A673 (cell line): ENCODE results near the gene ROGDI. TPM values are rescaled to one million over a fixed set of nuclear protein-coding genes. Genes with fewer than 3 reads are reported as not detected.

ENCODE experiments used
- BruUV-seq: library from RNA; stranded (reverse); fragments of 400-500 nt; replicated peaks from 2 replicates; lab custom pipeline; 2021; lab: Mats Ljungman, UMichigan
- CTCF ChIA-PET: fragments of 300-600 bp; sonication (Branson Sonifier 250); formaldehyde crosslinking; loops from one replicate; lab custom pipeline; 2022; ENCODE audit warnings: antibody characterized with exemption; lab: Charles Lee
- POLR2A ChIA-PET: fragments of 300-600 bp; sonication (Branson Sonifier 250); formaldehyde crosslinking; loops from one replicate; lab custom pipeline; 2022; ENCODE audit warnings: antibody characterized with exemption; ENCODE audit not compliant: low non-redundant PET; lab: Charles Lee
- DNase-seq: peaks from one replicate; pipeline ENCODE4 v3.0.0-alpha.2; 2015; ENCODE audit warnings: low spot score
- H3K27ac ChIP-seq: fragments of 200-600 bp; sonication (generic); 2 replicates; pipeline ENCODE4 v1.5.1; 2016; ENCODE audit warnings: mixed run types, low read depth, mild to moderate bottlenecking, mixed read lengths, antibody characterized with exemption, low read length; ENCODE audit not compliant: poor library complexity, severe bottlenecking
- H3K27me3 ChIP-seq: fragments of 200-600 bp; sonication (generic); replicated peaks from 2 replicates; pipeline ENCODE4 v1.6.1; 2017; ENCODE audit warnings: mixed run types, low read depth, mild to moderate bottlenecking, mixed read lengths, antibody characterized with exemption, low read length; ENCODE audit not compliant: insufficient read depth, poor library complexity
- H3K36me3 ChIP-seq: fragments of 200-600 bp; sonication (generic); 2 replicates; pipeline ENCODE4 v1.6.1; 2016; ENCODE audit warnings: mixed run types, mild to moderate bottlenecking, mixed read lengths, antibody characterized with exemption, low read length; ENCODE audit not compliant: insufficient read depth, poor library complexity, severe bottlenecking
- H3K4me1 ChIP-seq: fragments of 200-600 bp; sonication (generic); 2 replicates; pipeline ENCODE4 v1.6.1; 2017; ENCODE audit warnings: mixed run types, mild to moderate bottlenecking, mixed read lengths, antibody characterized with exemption, low read length; ENCODE audit not compliant: insufficient read depth, poor library complexity, severe bottlenecking
- H3K4me3 ChIP-seq: fragments of 200-600 bp; sonication (generic); 2 replicates; pipeline ENCODE4 v1.5.1; 2016; ENCODE audit warnings: low read depth, mixed run types, mild to moderate bottlenecking, mixed read lengths, low read length; ENCODE audit not compliant: poor library complexity, severe bottlenecking
- H3K9me3 ChIP-seq: fragments of 200-600 bp; sonication (generic); 2 replicates; pipeline ENCODE4 v1.6.1; 2016; ENCODE audit warnings: mixed run types, low read depth, mild to moderate bottlenecking, mixed read lengths, antibody characterized with exemption, low read length; ENCODE audit not compliant: poor library complexity, severe bottlenecking
- CTCF ChIP-seq: fragments of 300-800, 200-600 bp; sonication (generic); conservative IDR thresholded peaks from 2 replicates; pipeline ENCODE4 v1.5.1; 2017; ENCODE audit warnings: low read depth, mild to moderate bottlenecking, antibody characterized with exemption, low read length, moderate library complexity, mixed read lengths
- EZH2 ChIP-seq: fragments of 200-600 bp; sonication (generic); IDR thresholded peaks from 2 replicates; pipeline ENCODE4 v1.6.1; 2017; ENCODE audit warnings: borderline replicate concordance, low read depth, mild to moderate bottlenecking, mixed read lengths, antibody characterized with exemption, low read length; ENCODE audit not compliant: poor library complexity, severe bottlenecking
- intact Hi-C: fragments of 100-400 bp; cut with micrococcal nuclease; formaldehyde crosslinking; loops from one replicate; pipeline ENCODE4 v1.10.0; 2022; ENCODE audit not compliant: unreplicated experiment
- total RNA-seq: library from RNA; stranded (reverse); gene quantifications from 2 replicates; pipeline ENCODE4 v1.2.3, GENCODE V29; 2021

The ROGDI gene
- total RNA-seq, 1 experiment from 2014 or later: 2.9 TPM

GRCh38 chr16:4831616-4832015, 29.2 kb upstream of the ROGDI start:
- H3K4me3 ChIP-seq: no peak overlapping the region
- DNase-seq: no peak
- no peaks in the 10 kb centered on the region for H3K27me3 ChIP-seq
- H3K36me3 ChIP-seq: peaks cover 69% of the 10 kb centered on the region
- no peaks in the 10 kb centered on the region for H3K9me3 ChIP-seq
- CTCF ChIA-PET: no interaction called here
- POLR2A ChIA-PET: no interaction called here
- no peak overlapping the region for H3K27ac ChIP-seq
- intact Hi-C loops: no loop called here
- no peaks in the 10 kb centered on the region for H3K4me1 ChIP-seq
- TF ChIP-seq EZH2 (no peak), CTCF (no peak)
- BruUV-seq: no TSS peak

GRCh38 chr16:4830408-4830807, 28.0 kb upstream of the ROGDI start:
- CTCF ChIA-PET: no interaction called here
- Histone ChIP-seq H3K27me3 (no peaks in the 10 kb centered on the region), H3K27ac (no peak overlapping the region), H3K4me1 (no peaks in the 10 kb centered on the region), H3K36me3 (peaks cover 67% of the 10 kb centered on the region), H3K4me3 (no peak overlapping the region), H3K9me3 (no peaks in the 10 kb centered on the region)
- DNase-seq: no peak
- intact Hi-C loops: no loop called here
- POLR2A ChIA-PET: no interaction called here
- TF ChIP-seq CTCF (no peak), EZH2 (no peak)
- BruUV-seq: no TSS peak

GRCh38 chr16:4828567-4829321, 26.3 kb upstream of the ROGDI start:
- Histone ChIP-seq H3K4me3 (no peak overlapping the region), H3K27ac (no peak overlapping the region), H3K9me3 (no peaks in the 10 kb centered on the region), H3K27me3 (no peaks in the 10 kb centered on the region), H3K36me3 (peaks cover 73% of the 10 kb centered on the region), H3K4me1 (no peaks in the 10 kb centered on the region)
- ChIA-PET CTCF (no interaction called here), POLR2A (no interaction called here)
- no peak for TF ChIP-seq CTCF
- TF ChIP-seq EZH2: no peak
- no TSS peak for BruUV-seq
- DNase-seq: no peak
- intact Hi-C loops: no loop called here
